Karpas-422 (cell line): ENCODE results near the gene GLRX5. TPM values are rescaled to one million over a fixed set of nuclear protein-coding genes. Genes with fewer than 3 reads are reported as not detected.
A peak's percentile ranks its signal among the peaks of the same experiment; 100 is the strongest.

Experiments
- DNase-seq: peaks from one replicate; pipeline ENCODE4 v3.0.0-alpha.2; 2015
- H2AFZ ChIP-seq: fragments of 200-600 bp; sonication (generic); 2 replicates; pipeline ENCODE4 v1.6.1; 2014; ENCODE audit warnings: antibody characterized with exemption, low read length, mixed read lengths
- H3K27ac ChIP-seq: fragments of 200-600 bp; sonication (generic); 2 replicates; pipeline ENCODE4 v1.5.1; 2014; ENCODE audit warnings: mild to moderate bottlenecking, low read length, moderate library complexity
- H3K27me3 ChIP-seq: fragments of 200-600 bp; sonication (generic); 2 replicates; pipeline ENCODE4 v1.6.1; 2014; ENCODE audit warnings: low read length, mixed read lengths
- H3K36me3 ChIP-seq: fragments of 200-600 bp; sonication (generic); 2 replicates; pipeline ENCODE4 v1.6.1; 2014; ENCODE audit warnings: low read length, mixed read lengths; ENCODE audit not compliant: insufficient read depth
- H3K4me1 ChIP-seq: fragments of 200-600 bp; sonication (generic); 2 replicates; pipeline ENCODE4 v1.6.1; 2014; ENCODE audit warnings: mild to moderate bottlenecking, low read length, mixed read lengths
- H3K4me2 ChIP-seq: fragments of 200-600 bp; sonication (generic); 2 replicates; pipeline ENCODE4 v1.6.1; 2014; ENCODE audit warnings: low read length, low read depth, mild to moderate bottlenecking; ENCODE audit not compliant: poor library complexity, severe bottlenecking
- H3K4me3 ChIP-seq: fragments of 200-600 bp; sonication (generic); 2 replicates; pipeline ENCODE4 v1.5.1; 2014; ENCODE audit warnings: mild to moderate bottlenecking, antibody characterized with exemption, low read length, mixed read lengths
- H3K79me2 ChIP-seq: fragments of 200-600 bp; sonication (generic); 2 replicates; pipeline ENCODE4 v1.6.1; 2014; ENCODE audit warnings: mild to moderate bottlenecking, low read length, mixed read lengths
- H3K9ac ChIP-seq: fragments of 200-600 bp; sonication (generic); 2 replicates; pipeline ENCODE4 v1.6.0; 2014; ENCODE audit warnings: low read length
- H3K9me2 ChIP-seq: fragments of 200-600 bp; sonication (generic), shearing (Covaris generic); replicated peaks from 2 replicates; pipeline ENCODE4 v1.6.0; 2014; ENCODE audit warnings: mild to moderate bottlenecking, low read length, moderate library complexity; ENCODE audit not compliant: insufficient read depth
- H3K9me3 ChIP-seq: fragments of 300-700, 200-600 bp; sonication (generic); 2 replicates; pipeline ENCODE4 v1.6.1; 2014; ENCODE audit warnings: low read length, mixed read lengths
- H4K20me1 ChIP-seq: fragments of 200-600 bp; sonication (generic); 2 replicates; pipeline ENCODE4 v1.6.1; 2014; ENCODE audit warnings: mild to moderate bottlenecking, antibody characterized with exemption, low read length, low read depth; ENCODE audit not compliant: insufficient read depth
- total RNA-seq: library from RNA; depleted of rRNA; stranded (reverse); fragments of >200 nt; shearing (Covaris generic); gene quantifications from 2 replicates; pipeline ENCODE4 v1.2.3, GENCODE V29; 2014; ENCODE audit warnings: low replicate concordance

GLRX5 gene
- total RNA-seq, 1 experiment from 2014 or later = 74.6 TPM

GRCh38 chr14:95518045-95518751 is 16.7 kb upstream of the GLRX5 start:
- Histone ChIP-seq H4K20me1 (no peaks in the 10 kb centered on the region; the same call in 1 of the 2 replicates), H3K9me3 (no peaks in the 10 kb centered on the region), H3K9me2 (no peaks in the 10 kb centered on the region), H3K27me3 (no peaks in the 10 kb centered on the region; the same call in 1 of the 2 replicates), H3K4me1 (peaks cover 51% of the 10 kb centered on the region), H3K9ac (no peak overlapping the region), H3K4me2 (peak overlapping the region; percentile 28), H3K79me2 (no peaks in the 10 kb centered on the region), H2AFZ (no peak overlapping the region), H3K36me3 (no peaks in the 10 kb centered on the region), H3K4me3 (no peak overlapping the region), H3K27ac (no peak overlapping the region)
- no peak for DNase-seq

- Histone ChIP-seq H3K9ac (0 out of 2 replicates have a peak overlapping the region, but pooled peaks have one; percentile 7), H3K9me2 (no peaks in the 10 kb centered on the region), H3K4me2 (peak overlapping the region; percentile 25), H2AFZ (0 out of 2 replicates have a peak overlapping the region, but pooled peaks have one; percentile 18), H3K27ac (no peak overlapping the region), H3K27me3 (no peaks in the 10 kb centered on the region; the same call in 1 of the 2 replicates), H3K4me3 (no peak overlapping the region), H3K36me3 (no peaks in the 10 kb centered on the region), H3K9me3 (no peaks in the 10 kb centered on the region), H3K4me1 (peaks cover 65% of the 10 kb centered on the region), H4K20me1 (no peaks in the 10 kb centered on the region; the same call in 1 of the 2 replicates), H3K79me2 (no peaks in the 10 kb centered on the region)
- DNase-seq = peak; percentile 65
Observed at GRCh38 chr14:95519699-95520098, 15.2 kb upstream of the GLRX5 start.

GRCh38 chr14:95520346-95520745 is 14.5 kb upstream of the GLRX5 start:
- no peaks in the 10 kb centered on the region for H3K36me3 ChIP-seq
- peaks cover 60% of the 10 kb centered on the region for H3K4me1 ChIP-seq
- no peaks in the 10 kb centered on the region for H3K9me2 ChIP-seq
- H3K27me3 ChIP-seq = no peaks in the 10 kb centered on the region; the same call in 1 of the 2 replicates
- H3K9me3 ChIP-seq = no peaks in the 10 kb centered on the region
- no peaks in the 10 kb centered on the region; the same call in 1 of the 2 replicates for H4K20me1 ChIP-seq
- no peak overlapping the region for H3K4me3 ChIP-seq
- H2AFZ ChIP-seq = 0 out of 2 replicates have a peak overlapping the region, but pooled peaks have one; percentile 18
- H3K27ac ChIP-seq = no peak overlapping the region
- H3K9ac ChIP-seq = no peak overlapping the region
- no peak overlapping the region for H3K4me2 ChIP-seq
- no peaks in the 10 kb centered on the region for H3K79me2 ChIP-seq
- no peak for DNase-seq

GRCh38 chr14:95521001-95521400 is 13.8 kb upstream of the GLRX5 start:
- no peaks in the 10 kb centered on the region for H3K9me3 ChIP-seq
- no peak overlapping the region for H2AFZ ChIP-seq
- no peak overlapping the region for H3K4me2 ChIP-seq
- no peaks in the 10 kb centered on the region for H4K20me1 ChIP-seq
- H3K27me3 ChIP-seq = no peaks in the 10 kb centered on the region; the same call in 1 of the 2 replicates
- H3K9ac ChIP-seq = no peak overlapping the region
- no peaks in the 10 kb centered on the region for H3K79me2 ChIP-seq
- H3K27ac ChIP-seq = no peak overlapping the region
- peaks cover 53% of the 10 kb centered on the region for H3K4me1 ChIP-seq
- no peak for DNase-seq
- no peaks in the 10 kb centered on the region for H3K36me3 ChIP-seq
- H3K9me2 ChIP-seq = no peaks in the 10 kb centered on the region
- no peak overlapping the region for H3K4me3 ChIP-seq

- no peak for DNase-seq
- Histone ChIP-seq H3K4me2 (no peak overlapping the region), H3K4me1 (peaks cover 45% of the 10 kb centered on the region)
Observed at GRCh38 chr14:95522116-95522515, 12.7 kb upstream of the GLRX5 start.

GRCh38 chr14:95522556-95522955 is 12.3 kb upstream of the GLRX5 start:
- H3K27me3 ChIP-seq = no peaks in the 10 kb centered on the region
- no peaks in the 10 kb centered on the region for H3K9me2 ChIP-seq
- peaks cover 44% of the 10 kb centered on the region for H3K4me1 ChIP-seq
- DNase-seq = no peak
- H3K9me3 ChIP-seq = no peaks in the 10 kb centered on the region
- no peak overlapping the region for H3K4me2 ChIP-seq
- H3K9ac ChIP-seq = no peak overlapping the region
- H3K36me3 ChIP-seq = no peaks in the 10 kb centered on the region
- H4K20me1 ChIP-seq = no peaks in the 10 kb centered on the region
- no peak overlapping the region for H3K4me3 ChIP-seq
- no peak overlapping the region for H3K27ac ChIP-seq
- no peak overlapping the region for H2AFZ ChIP-seq
- no peaks in the 10 kb centered on the region for H3K79me2 ChIP-seq

More at GRCh38 chr14:95522116-95522515, 12.7 kb upstream of the GLRX5 start:
- H4K20me1 ChIP-seq = no peaks in the 10 kb centered on the region
- no peak overlapping the region for H3K27ac ChIP-seq
- H3K9me3 ChIP-seq = no peaks in the 10 kb centered on the region
- no peaks in the 10 kb centered on the region for H3K36me3 ChIP-seq
- H3K79me2 ChIP-seq = no peaks in the 10 kb centered on the region
- H3K9me2 ChIP-seq = no peaks in the 10 kb centered on the region
- H3K4me3 ChIP-seq = no peak overlapping the region
- H2AFZ ChIP-seq = no peak overlapping the region
- no peaks in the 10 kb centered on the region for H3K27me3 ChIP-seq
- no peak overlapping the region for H3K9ac ChIP-seq

GRCh38 chr14:95523051-95523814 is 11.6 kb upstream of the GLRX5 start:
- no peak overlapping the region for H3K27ac ChIP-seq
- H3K9me3 ChIP-seq = no peaks in the 10 kb centered on the region
- no peak for DNase-seq
- no peaks in the 10 kb centered on the region for H3K79me2 ChIP-seq
- peak overlapping the region; percentile 46 for H3K4me2 ChIP-seq
- H3K9ac ChIP-seq = peak overlapping the region; percentile 40
- H3K4me1 ChIP-seq = peaks cover 41% of the 10 kb centered on the region
- peak overlapping the region; percentile 9; the same call in 1 of the 2 replicates for H3K4me3 ChIP-seq
- no peaks in the 10 kb centered on the region for H4K20me1 ChIP-seq
- peak overlapping the region; percentile 48; the same call in 1 of the 2 replicates for H2AFZ ChIP-seq
- H3K27me3 ChIP-seq = no peaks in the 10 kb centered on the region
- no peaks in the 10 kb centered on the region for H3K9me2 ChIP-seq
- no peaks in the 10 kb centered on the region for H3K36me3 ChIP-seq
